GM23338 (cell line): Measurements from ENCODE around the gene L1CAM. TPM values are rescaled to one million over a fixed set of nuclear protein-coding genes. Genes with fewer than 3 reads are reported as not detected.

Experiments
- ATAC-seq: fragments of 200-7000 bp; cut with Tn5 transposase; 3 replicates; pipeline ENCODE4 v1.9.1; 2020
- DNase-seq: peaks from one replicate; pipeline ENCODE4 v3.0.0-alpha.2; 2015; ENCODE audit warnings: low spot score
- H2AFZ ChIP-seq: fragments of 200-600 bp; sonication (generic); 2 replicates; pipeline ENCODE4 v1.8.0; 2016; ENCODE audit warnings: antibody characterized with exemption, mild to moderate bottlenecking, moderate library complexity
- H3F3A ChIP-seq: fragments of 200-600 bp; sonication (generic); replicated peaks from 2 replicates; pipeline ENCODE4 v1.8.0; 2017; ENCODE audit warnings: antibody characterized with exemption, mixed run types, low read depth
- H3K27ac ChIP-seq: fragments of 200-600 bp; sonication (generic); 2 replicates; pipeline ENCODE4 v1.6.1; 2016; ENCODE audit warnings: low read depth
- H3K27me3 ChIP-seq: fragments of 200-600 bp; sonication (generic); 2 replicates; pipeline ENCODE4 v1.8.0; 2016; ENCODE audit warnings: mild to moderate bottlenecking, mixed run types, moderate library complexity; ENCODE audit not compliant: insufficient read depth
- H3K36me3 ChIP-seq: fragments of 200-600 bp; sonication (generic); 2 replicates; pipeline ENCODE4 v1.8.0; 2016; ENCODE audit warnings: mild to moderate bottlenecking; ENCODE audit not compliant: insufficient read depth
- H3K4me1 ChIP-seq: fragments of 200-600 bp; sonication (generic); 2 replicates; pipeline ENCODE4 v1.8.0; 2016; ENCODE audit warnings: mild to moderate bottlenecking, moderate library complexity; ENCODE audit not compliant: insufficient read depth
- H3K4me2 ChIP-seq: fragments of 200-600 bp; sonication (generic); 2 replicates; pipeline ENCODE4 v1.7.1; 2017; ENCODE audit warnings: mixed run types
- H3K4me3 ChIP-seq: fragments of 200-600 bp; sonication (generic); 2 replicates; pipeline ENCODE4 v1.6.1; 2016; ENCODE audit warnings: mixed run types
- H3K79me2 ChIP-seq: fragments of 200-600 bp; sonication (generic); replicated peaks from 2 replicates; pipeline ENCODE4 v1.8.0; 2017; ENCODE audit warnings: mild to moderate bottlenecking; ENCODE audit not compliant: insufficient read depth
- H3K9me2 ChIP-seq: fragments of 200-600 bp; sonication (generic); 2 replicates; pipeline ENCODE4 v1.8.0; 2017; ENCODE audit not compliant: insufficient read depth
- H4K20me1 ChIP-seq: fragments of 200-600 bp; sonication (generic); replicated peaks from 2 replicates; pipeline ENCODE4 v1.8.0; 2017; ENCODE audit warnings: mild to moderate bottlenecking; ENCODE audit not compliant: insufficient read depth
- H3K27ac Mint-ChIP-seq: 2 replicates; pipeline ENCODE4 v1.8.0; 2020; ENCODE audit warnings: inconsistent platforms, mild to moderate bottlenecking, moderate library complexity, mixed read lengths
- H3K27me3 Mint-ChIP-seq: 3 replicates; pipeline ENCODE4 v1.8.0; 2022; ENCODE audit warnings: low read depth, mild to moderate bottlenecking, moderate library complexity, mixed read lengths, inconsistent platforms; ENCODE audit not compliant: insufficient read depth, poor library complexity
- H3K36me3 Mint-ChIP-seq: 3 replicates; pipeline ENCODE4 v1.8.0; 2021; ENCODE audit warnings: low read depth, mild to moderate bottlenecking, inconsistent platforms, moderate library complexity, mixed read lengths
- H3K4me1 Mint-ChIP-seq: 3 replicates; pipeline ENCODE4 v1.8.0; 2020; ENCODE audit warnings: mild to moderate bottlenecking, inconsistent platforms, mixed read lengths
- H3K4me3 Mint-ChIP-seq: 3 replicates; pipeline ENCODE4 v1.8.0; 2021; ENCODE audit warnings: moderate library complexity, mild to moderate bottlenecking, inconsistent platforms, mixed read lengths
- H3K9me3 Mint-ChIP-seq: 3 replicates; pipeline ENCODE4 v1.8.0; 2020; ENCODE audit warnings: moderate library complexity, mild to moderate bottlenecking, inconsistent platforms, mixed read lengths
- JUNB ChIP-seq: IDR thresholded peaks from one replicate; pipeline ENCODE4 v1.6.1; 2016; ENCODE audit warnings: antibody characterized with exemption; ENCODE audit not compliant: unreplicated experiment
- NANOG ChIP-seq: IDR thresholded peaks from 2 replicates; pipeline ENCODE4 v1.6.1; 2016; ENCODE audit warnings: antibody characterized with exemption, borderline replicate concordance
- POLR2AphosphoS5 ChIP-seq: IDR thresholded peaks from 2 replicates; pipeline ENCODE4 v1.6.1; 2016; ENCODE audit warnings: antibody characterized with exemption, low read depth
- STAT1 ChIP-seq: IDR thresholded peaks from one replicate; pipeline ENCODE4 v1.6.1; 2016; ENCODE audit warnings: antibody characterized with exemption; ENCODE audit not compliant: unreplicated experiment
- ZNF114 ChIP-seq: fragments of 250-450 bp; sonication (Bioruptor Pico); IDR thresholded peaks from 2 replicates; pipeline ENCODE4 v1.5.0; 2020; ENCODE audit warnings: mild to moderate bottlenecking, moderate library complexity
- ZNF331 ChIP-seq: fragments of 250-450 bp; sonication (Bioruptor Pico); IDR thresholded peaks from 2 replicates; pipeline ENCODE4 v1.5.0; 2020; ENCODE audit warnings: low read depth, mild to moderate bottlenecking, moderate library complexity
- polyA plus RNA-seq: library from polyadenylated mRNA; unstranded; fragments of >200 nt; fragmentation: Nextera tagmentation; extraction: Ambion mirVana; gene quantifications from 2 replicates; pipeline ENCODE4 v1.2.1, GENCODE V29; 2016
- total RNA-seq: library from RNA; depleted of rRNA; stranded (reverse); fragments of >200 nt; shearing (Covaris generic); gene quantifications from 2 replicates; pipeline ENCODE4 v1.2.3, GENCODE V29; 2014
- TF ChIP-seq, protein P1 (sequence below), 2 experiments: fragments of 200-600 bp in 1 of 2; sonication (generic) in 1 of 2; conservative IDR thresholded peaks; 2 replicates each; pipeline versions ENCODE4 v1.5.1 to v1.6.1; 2016 to 2017; ENCODE audit warnings: antibody characterized with exemption in 2 of 2, low read depth in 2 of 2, mild to moderate bottlenecking in 2 of 2, moderate library complexity in 1 of 2
- TF ChIP-seq, protein P2 (sequence below): IDR thresholded peaks from one replicate; pipeline ENCODE4 v1.6.1; 2018; ENCODE audit warnings: antibody characterized with exemption; ENCODE audit not compliant: unreplicated experiment
- TF ChIP-seq, protein P3 (sequence below): IDR thresholded peaks from 2 replicates; pipeline ENCODE4 v1.6.1; 2016; ENCODE audit warnings: antibody characterized with exemption
- TF ChIP-seq, protein P4 (sequence below): fragments of 250-450 bp; sonication (Bioruptor Pico); IDR thresholded peaks from 2 replicates; pipeline ENCODE4 v1.5.0; 2020; ENCODE audit warnings: mild to moderate bottlenecking, moderate library complexity

Gene L1CAM
- total and polyA plus RNA-seq, 2 experiments from 2014 or later, result 7.4 to 29.2 TPM

DNA sequence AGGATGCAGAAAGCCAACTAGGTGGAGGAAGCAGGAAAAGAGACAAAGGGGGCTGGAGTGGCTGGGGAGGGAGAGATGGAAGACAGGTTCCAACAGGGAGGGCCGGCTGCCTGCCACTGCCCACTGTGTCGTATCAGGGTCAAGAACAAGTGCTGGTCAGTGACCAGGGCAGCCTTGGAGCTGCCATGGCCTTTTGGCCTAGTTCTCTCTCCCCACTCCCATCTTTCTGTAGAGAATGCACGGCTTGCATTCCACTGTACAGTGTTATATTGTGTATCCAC lies 11.9 kb downstream of the L1CAM start:
- no peak for DNase-seq
- Mint-ChIP-seq H3K27ac (no peak overlapping the region), H3K4me1 (peaks cover 57% of the 10 kb centered on the region), H3K4me3 (no peak overlapping the region; the same call in 2 of the 3 replicates), H3K27me3 (peaks cover 14% of the 10 kb centered on the region), H3K36me3 (peaks cover 8% of the 10 kb centered on the region), H3K9me3 (no peaks in the 10 kb centered on the region; the same call in 2 of the 3 replicates)
- Histone ChIP-seq H3K27me3 (no peaks in the 10 kb centered on the region), H3F3A (no peaks in the 10 kb centered on the region), H3K9me2 (no peaks in the 10 kb centered on the region), H3K4me3 (no peak overlapping the region), H3K4me1 (peaks cover 16% of the 10 kb centered on the region; the same call in 1 of the 2 replicates), H3K79me2 (no peaks in the 10 kb centered on the region), H2AFZ (no peak overlapping the region), H4K20me1 (no peaks in the 10 kb centered on the region), H3K4me2 (no peak overlapping the region), H3K36me3 (no peaks in the 10 kb centered on the region), H3K27ac (no peak overlapping the region)
- no peak for ATAC-seq
- TF ChIP-seq ZNF331 (CRISPR knock-in tag) (no peak), NANOG (no peak), JUNB (no peak), POLR2AphosphoS5 (no peak), ZNF114 (CRISPR knock-in tag) (no peak), STAT1 (no peak)
- TF ChIP-seq, protein P1, sequence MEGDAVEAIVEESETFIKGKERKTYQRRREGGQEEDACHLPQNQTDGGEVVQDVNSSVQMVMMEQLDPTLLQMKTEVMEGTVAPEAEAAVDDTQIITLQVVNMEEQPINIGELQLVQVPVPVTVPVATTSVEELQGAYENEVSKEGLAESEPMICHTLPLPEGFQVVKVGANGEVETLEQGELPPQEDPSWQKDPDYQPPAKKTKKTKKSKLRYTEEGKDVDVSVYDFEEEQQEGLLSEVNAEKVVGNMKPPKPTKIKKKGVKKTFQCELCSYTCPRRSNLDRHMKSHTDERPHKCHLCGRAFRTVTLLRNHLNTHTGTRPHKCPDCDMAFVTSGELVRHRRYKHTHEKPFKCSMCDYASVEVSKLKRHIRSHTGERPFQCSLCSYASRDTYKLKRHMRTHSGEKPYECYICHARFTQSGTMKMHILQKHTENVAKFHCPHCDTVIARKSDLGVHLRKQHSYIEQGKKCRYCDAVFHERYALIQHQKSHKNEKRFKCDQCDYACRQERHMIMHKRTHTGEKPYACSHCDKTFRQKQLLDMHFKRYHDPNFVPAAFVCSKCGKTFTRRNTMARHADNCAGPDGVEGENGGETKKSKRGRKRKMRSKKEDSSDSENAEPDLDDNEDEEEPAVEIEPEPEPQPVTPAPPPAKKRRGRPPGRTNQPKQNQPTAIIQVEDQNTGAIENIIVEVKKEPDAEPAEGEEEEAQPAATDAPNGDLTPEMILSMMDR (conservative IDR thresholded peaks at IDR 0.05; ENCODE audit: low read depth in 2 of 2), result no peak
- TF ChIP-seq, protein P2, sequence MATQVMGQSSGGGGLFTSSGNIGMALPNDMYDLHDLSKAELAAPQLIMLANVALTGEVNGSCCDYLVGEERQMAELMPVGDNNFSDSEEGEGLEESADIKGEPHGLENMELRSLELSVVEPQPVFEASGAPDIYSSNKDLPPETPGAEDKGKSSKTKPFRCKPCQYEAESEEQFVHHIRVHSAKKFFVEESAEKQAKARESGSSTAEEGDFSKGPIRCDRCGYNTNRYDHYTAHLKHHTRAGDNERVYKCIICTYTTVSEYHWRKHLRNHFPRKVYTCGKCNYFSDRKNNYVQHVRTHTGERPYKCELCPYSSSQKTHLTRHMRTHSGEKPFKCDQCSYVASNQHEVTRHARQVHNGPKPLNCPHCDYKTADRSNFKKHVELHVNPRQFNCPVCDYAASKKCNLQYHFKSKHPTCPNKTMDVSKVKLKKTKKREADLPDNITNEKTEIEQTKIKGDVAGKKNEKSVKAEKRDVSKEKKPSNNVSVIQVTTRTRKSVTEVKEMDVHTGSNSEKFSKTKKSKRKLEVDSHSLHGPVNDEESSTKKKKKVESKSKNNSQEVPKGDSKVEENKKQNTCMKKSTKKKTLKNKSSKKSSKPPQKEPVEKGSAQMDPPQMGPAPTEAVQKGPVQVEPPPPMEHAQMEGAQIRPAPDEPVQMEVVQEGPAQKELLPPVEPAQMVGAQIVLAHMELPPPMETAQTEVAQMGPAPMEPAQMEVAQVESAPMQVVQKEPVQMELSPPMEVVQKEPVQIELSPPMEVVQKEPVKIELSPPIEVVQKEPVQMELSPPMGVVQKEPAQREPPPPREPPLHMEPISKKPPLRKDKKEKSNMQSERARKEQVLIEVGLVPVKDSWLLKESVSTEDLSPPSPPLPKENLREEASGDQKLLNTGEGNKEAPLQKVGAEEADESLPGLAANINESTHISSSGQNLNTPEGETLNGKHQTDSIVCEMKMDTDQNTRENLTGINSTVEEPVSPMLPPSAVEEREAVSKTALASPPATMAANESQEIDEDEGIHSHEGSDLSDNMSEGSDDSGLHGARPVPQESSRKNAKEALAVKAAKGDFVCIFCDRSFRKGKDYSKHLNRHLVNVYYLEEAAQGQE, result no peak
- TF ChIP-seq, protein P3, sequence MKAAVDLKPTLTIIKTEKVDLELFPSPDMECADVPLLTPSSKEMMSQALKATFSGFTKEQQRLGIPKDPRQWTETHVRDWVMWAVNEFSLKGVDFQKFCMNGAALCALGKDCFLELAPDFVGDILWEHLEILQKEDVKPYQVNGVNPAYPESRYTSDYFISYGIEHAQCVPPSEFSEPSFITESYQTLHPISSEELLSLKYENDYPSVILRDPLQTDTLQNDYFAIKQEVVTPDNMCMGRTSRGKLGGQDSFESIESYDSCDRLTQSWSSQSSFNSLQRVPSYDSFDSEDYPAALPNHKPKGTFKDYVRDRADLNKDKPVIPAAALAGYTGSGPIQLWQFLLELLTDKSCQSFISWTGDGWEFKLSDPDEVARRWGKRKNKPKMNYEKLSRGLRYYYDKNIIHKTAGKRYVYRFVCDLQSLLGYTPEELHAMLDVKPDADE, result no peak
- TF ChIP-seq, protein P4, sequence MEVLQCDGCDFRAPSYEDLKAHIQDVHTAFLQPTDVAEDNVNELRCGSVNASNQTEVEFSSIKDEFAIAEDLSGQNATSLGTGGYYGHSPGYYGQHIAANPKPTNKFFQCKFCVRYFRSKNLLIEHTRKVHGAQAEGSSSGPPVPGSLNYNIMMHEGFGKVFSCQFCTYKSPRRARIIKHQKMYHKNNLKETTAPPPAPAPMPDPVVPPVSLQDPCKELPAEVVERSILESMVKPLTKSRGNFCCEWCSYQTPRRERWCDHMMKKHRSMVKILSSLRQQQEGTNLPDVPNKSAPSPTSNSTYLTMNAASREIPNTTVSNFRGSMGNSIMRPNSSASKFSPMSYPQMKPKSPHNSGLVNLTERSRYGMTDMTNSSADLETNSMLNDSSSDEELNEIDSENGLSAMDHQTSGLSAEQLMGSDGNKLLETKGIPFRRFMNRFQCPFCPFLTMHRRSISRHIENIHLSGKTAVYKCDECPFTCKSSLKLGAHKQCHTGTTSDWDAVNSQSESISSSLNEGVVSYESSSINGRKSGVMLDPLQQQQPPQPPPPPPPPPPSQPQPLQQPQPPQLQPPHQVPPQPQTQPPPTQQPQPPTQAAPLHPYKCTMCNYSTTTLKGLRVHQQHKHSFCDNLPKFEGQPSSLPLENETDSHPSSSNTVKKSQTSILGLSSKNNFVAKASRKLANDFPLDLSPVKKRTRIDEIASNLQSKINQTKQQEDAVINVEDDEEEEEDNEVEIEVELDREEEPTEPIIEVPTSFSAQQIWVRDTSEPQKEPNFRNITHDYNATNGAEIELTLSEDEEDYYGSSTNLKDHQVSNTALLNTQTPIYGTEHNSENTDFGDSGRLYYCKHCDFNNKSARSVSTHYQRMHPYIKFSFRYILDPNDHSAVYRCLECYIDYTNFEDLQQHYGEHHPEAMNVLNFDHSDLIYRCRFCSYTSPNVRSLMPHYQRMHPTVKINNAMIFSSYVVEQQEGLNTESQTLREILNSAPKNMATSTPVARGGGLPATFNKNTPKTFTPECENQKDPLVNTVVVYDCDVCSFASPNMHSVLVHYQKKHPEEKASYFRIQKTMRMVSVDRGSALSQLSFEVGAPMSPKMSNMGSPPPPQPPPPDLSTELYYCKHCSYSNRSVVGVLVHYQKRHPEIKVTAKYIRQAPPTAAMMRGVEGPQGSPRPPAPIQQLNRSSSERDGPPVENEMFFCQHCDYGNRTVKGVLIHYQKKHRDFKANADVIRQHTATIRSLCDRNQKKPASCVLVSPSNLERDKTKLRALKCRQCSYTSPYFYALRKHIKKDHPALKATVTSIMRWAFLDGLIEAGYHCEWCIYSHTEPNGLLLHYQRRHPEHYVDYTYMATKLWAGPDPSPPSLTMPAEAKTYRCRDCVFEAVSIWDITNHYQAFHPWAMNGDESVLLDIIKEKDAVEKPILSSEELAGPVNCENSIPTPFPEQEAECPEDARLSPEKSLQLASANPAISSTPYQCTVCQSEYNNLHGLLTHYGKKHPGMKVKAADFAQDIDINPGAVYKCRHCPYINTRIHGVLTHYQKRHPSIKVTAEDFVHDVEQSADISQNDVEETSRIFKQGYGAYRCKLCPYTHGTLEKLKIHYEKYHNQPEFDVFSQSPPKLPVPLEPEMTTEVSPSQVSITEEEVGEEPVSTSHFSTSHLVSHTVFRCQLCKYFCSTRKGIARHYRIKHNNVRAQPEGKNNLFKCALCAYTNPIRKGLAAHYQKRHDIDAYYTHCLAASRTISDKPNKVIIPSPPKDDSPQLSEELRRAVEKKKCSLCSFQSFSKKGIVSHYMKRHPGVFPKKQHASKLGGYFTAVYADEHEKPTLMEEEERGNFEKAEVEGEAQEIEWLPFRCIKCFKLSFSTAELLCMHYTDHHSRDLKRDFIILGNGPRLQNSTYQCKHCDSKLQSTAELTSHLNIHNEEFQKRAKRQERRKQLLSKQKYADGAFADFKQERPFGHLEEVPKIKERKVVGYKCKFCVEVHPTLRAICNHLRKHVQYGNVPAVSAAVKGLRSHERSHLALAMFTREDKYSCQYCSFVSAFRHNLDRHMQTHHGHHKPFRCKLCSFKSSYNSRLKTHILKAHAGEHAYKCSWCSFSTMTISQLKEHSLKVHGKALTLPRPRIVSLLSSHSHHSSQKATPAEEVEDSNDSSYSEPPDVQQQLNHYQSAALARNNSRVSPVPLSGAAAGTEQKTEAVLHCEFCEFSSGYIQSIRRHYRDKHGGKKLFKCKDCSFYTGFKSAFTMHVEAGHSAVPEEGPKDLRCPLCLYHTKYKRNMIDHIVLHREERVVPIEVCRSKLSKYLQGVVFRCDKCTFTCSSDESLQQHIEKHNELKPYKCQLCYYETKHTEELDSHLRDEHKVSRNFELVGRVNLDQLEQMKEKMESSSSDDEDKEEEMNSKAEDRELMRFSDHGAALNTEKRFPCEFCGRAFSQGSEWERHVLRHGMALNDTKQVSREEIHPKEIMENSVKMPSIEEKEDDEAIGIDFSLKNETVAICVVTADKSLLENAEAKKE (CRISPR knock-in tag), result no peak
